GM12878 (cell line): Measurements from ENCODE around the gene SEPHS2. TPM values are rescaled to one million over a fixed set of nuclear protein-coding genes. Genes with fewer than 3 reads are reported as not detected.

ENCODE experiments used
- ATAC-seq: fragments of 200-7000 bp; cut with Tn5 transposase; 3 replicates; pipeline ENCODE4 v1.9.1; 2020; ENCODE audit warnings: mild to moderate bottlenecking, moderate library complexity
- BruUV-seq: library from RNA; stranded (reverse); fragments of 400-500 nt; replicated peaks from 2 replicates; lab custom pipeline; 2021; lab: Mats Ljungman, UMichigan
- CTCF ChIA-PET: fragments of 300-600 bp; sonication (Branson Sonifier 250); formaldehyde crosslinking; extraction: SDS; loops from one replicate; lab custom pipeline; 2021; ENCODE audit warnings: inconsistent platforms; lab: Yijun Ruan, JAX
- POLR2A ChIA-PET: fragments of 350-600 bp; formaldehyde crosslinking; extraction: SDS; loops from one replicate; lab custom pipeline; 2021; ENCODE audit warnings: inconsistent platforms; lab: Charles Lee
- RAD21 ChIA-PET: fragments of 300-600 bp; sonication (Branson Sonifier 250); formaldehyde crosslinking; loops from one replicate; lab custom pipeline; 2023; ENCODE audit warnings: antibody characterized with exemption; ENCODE audit not compliant: unreplicated experiment; lab: Charles Lee
- SMC1A ChIA-PET: fragments of 300-600 bp; sonication (Branson Sonifier 250); formaldehyde crosslinking; loops from one replicate; lab custom pipeline; 2023; ENCODE audit not compliant: unreplicated experiment, uncharacterized antibody; lab: Charles Lee
- DNase-seq: peaks from one replicate; pipeline ENCODE4 v3.0.0-alpha.2; 2011; ENCODE audit warnings: low read depth, low spot score
- FAIRE-seq: peaks from 3 replicates; lab custom pipeline; 2011; peaks lifted over from hg19 to GRCh38; lab: Jason Lieb, UNC
- H2AFZ ChIP-seq: 2 replicates; pipeline ENCODE4 v1.6.0; 2011; ENCODE audit warnings: low read depth, low read length, control low read depth; ENCODE audit not compliant: control insufficient read depth
- H3K27ac ChIP-seq: 2 replicates; pipeline ENCODE4 v1.5.1; 2011; ENCODE audit warnings: control low read depth; ENCODE audit not compliant: control insufficient read depth, insufficient read depth
- H3K27me3 ChIP-seq, 2 experiments: replicated peaks in 1 of 2; 2 replicates each; pipeline versions ENCODE4 v1.6.0 to v1.6.1; 2011; ENCODE audit warnings: low read length in 1 of 2; ENCODE audit not compliant: control insufficient read depth in 2 of 2, insufficient read depth in 2 of 2
- H3K36me3 ChIP-seq, 2 experiments: 2 replicates each; pipeline ENCODE4 v1.5.1; 2011; ENCODE audit warnings: low read length in 1 of 2; ENCODE audit not compliant: control insufficient read depth in 2 of 2, insufficient read depth in 2 of 2
- H3K4me1 ChIP-seq: 2 replicates; pipeline ENCODE4 v1.6.1; 2011; ENCODE audit warnings: mild to moderate bottlenecking, low read length, moderate library complexity, mixed read lengths; ENCODE audit not compliant: control insufficient read depth, insufficient read depth
- H3K4me2 ChIP-seq: 2 replicates; pipeline ENCODE4 v1.6.0; 2011; ENCODE audit warnings: control low read depth; ENCODE audit not compliant: control insufficient read depth, insufficient read depth
- H3K4me3 ChIP-seq: fragments of 200-600 bp; sonication (generic); 2 replicates; pipeline ENCODE4 v1.5.1; 2016
- H3K79me2 ChIP-seq: 2 replicates; pipeline ENCODE4 v1.6.0; 2011; ENCODE audit warnings: low read length; ENCODE audit not compliant: control insufficient read depth, insufficient read depth
- H3K9ac ChIP-seq: 2 replicates; pipeline ENCODE4 v1.8.0; 2011; ENCODE audit warnings: low read length, control low read depth, mixed read lengths; ENCODE audit not compliant: control insufficient read depth, insufficient read depth
- H3K9me3 ChIP-seq: replicated peaks from 3 replicates; pipeline ENCODE4 v1.5.1; 2011; ENCODE audit warnings: mild to moderate bottlenecking, low read length; ENCODE audit not compliant: control insufficient read depth, insufficient read depth
- H4K20me1 ChIP-seq: 2 replicates; pipeline ENCODE4 v1.6.0; 2011; ENCODE audit not compliant: control insufficient read depth, insufficient read depth
- EP300 ChIP-seq, 2 experiments: fragments of 150-350 bp in 1 of 2; IDR thresholded peaks; 2 replicates each; pipeline ENCODE4 v1.6.1; 2011 to 2012; ENCODE audit warnings: low read depth in 2 of 2, low read length in 2 of 2, borderline replicate concordance in 1 of 2, improper control_type of control experiment in 1 of 2, inconsistent platforms in 1 of 2; ENCODE audit not compliant: control insufficient read depth in 1 of 2
- NR2C1 ChIP-seq: fragments of 450-650 bp; IDR thresholded peaks from 2 replicates; pipeline ENCODE4 v1.6.1; 2017; ENCODE audit warnings: antibody characterized with exemption, mild to moderate bottlenecking, moderate library complexity
- YY1 ChIP-seq: IDR thresholded peaks from 2 replicates; pipeline ENCODE4 v1.6.1; 2011; ENCODE audit warnings: low read depth, mild to moderate bottlenecking, low read length
- ZNF384 ChIP-seq: IDR thresholded peaks from 2 replicates; pipeline ENCODE4 v1.6.1; 2012; ENCODE audit warnings: low read depth, mild to moderate bottlenecking, low read length, improper control_type of control experiment, borderline replicate concordance
- WGBS: methylation state at CpG from one replicate; pipeline ENCODE4 v1.1.6; 2016; ENCODE audit warnings: low lambda C conversion rate; ENCODE audit not compliant: insufficient replicate concordance, insufficient coverage; ENCODE audit errors: missing lambda C conversion rate; 5-methylcytosine and 5-hydroxymethylcytosine counted together
- in situ Hi-C: fragments of 300-500 bp; cut with MboI; formaldehyde crosslinking; loops from 9 replicates; pipeline ENCODE4 v1.14.3; 2018; ENCODE audit warnings: mixed read lengths
- intact Hi-C: fragments of 100-400 bp; cut with micrococcal nuclease; formaldehyde crosslinking; loops from one replicate; pipeline ENCODE4 v1.14.2; 2022; ENCODE audit not compliant: unreplicated experiment
- polyA plus RNA-seq, 11 experiments: library from polyadenylated mRNA; depleted of rRNA in 4 of 11; unstranded in 6 of 11; stranded (reverse) in 5 of 11; fragments of >200 nt; fragmentation: Nextera tagmentation in 4 of 11; fragmentation: Illumina TruSeq in 1 of 11; extraction: Ambion mirVana in 4 of 11; extraction: Trizol in 1 of 11; gene quantifications; 1 replicate in 1 of 11; 2 replicates in 10 of 11; pipeline versions ENCODE4 v1.2.1 to v1.2.3, GENCODE V29; 2011 to 2016; ENCODE audit warnings: inconsistent platforms in 2 of 11, missing spikeins in 2 of 11, low read depth in 1 of 11
- total RNA-seq, 4 experiments: library from RNA; depleted of rRNA in 3 of 4; stranded (reverse); fragments of >200 nt in 3 of 4; fragmentation: Illumina TruSeq in 1 of 4; extraction: Trizol in 1 of 4; gene quantifications; 2 replicates each; pipeline versions ENCODE4 v1.2.1 to v1.2.3, GENCODE V29; 2013 to 2021
- TF ChIP-seq, protein P1 (sequence below): IDR thresholded peaks from 2 replicates; pipeline ENCODE4 v1.6.1; 2011; ENCODE audit warnings: borderline replicate concordance, low read depth, mild to moderate bottlenecking, moderate library complexity, mixed read lengths, low read length; ENCODE audit not compliant: insufficient read depth; ENCODE audit errors: extremely low read length
- TF ChIP-seq, protein P2 (sequence below): fragments of 450-650 bp; IDR thresholded peaks from 2 replicates; pipeline ENCODE4 v1.6.1; 2016; ENCODE audit warnings: mild to moderate bottlenecking
- TF ChIP-seq, protein P3 (sequence below): fragments of 450-650 bp; IDR thresholded peaks from 2 replicates; pipeline ENCODE4 v1.6.1; 2018; ENCODE audit warnings: borderline replicate concordance, mild to moderate bottlenecking; ENCODE audit not compliant: partially characterized antibody
- TF ChIP-seq, protein P4 (sequence below), 3 experiments: IDR thresholded peaks in 2 of 3; conservative IDR thresholded peaks in 1 of 3; 2 replicates each; pipeline ENCODE4 v1.5.1; 2011; ENCODE audit warnings: low read depth in 3 of 3, low read length in 3 of 3, mild to moderate bottlenecking in 3 of 3, control low read depth in 2 of 3, moderate library complexity in 2 of 3, inconsistent platforms in 1 of 3, mixed read lengths in 1 of 3; ENCODE audit not compliant: control insufficient read depth in 2 of 3, insufficient read depth in 1 of 3; ENCODE audit errors: extremely low read depth in 1 of 3

Gene SEPHS2
- total and polyA plus RNA-seq, 10 of the 15 experiments (the other 5 are each of a cell fraction or from before 2014, with no cell fraction given): 21.6 to 99.8 (median 72.9) TPM

DNA sequence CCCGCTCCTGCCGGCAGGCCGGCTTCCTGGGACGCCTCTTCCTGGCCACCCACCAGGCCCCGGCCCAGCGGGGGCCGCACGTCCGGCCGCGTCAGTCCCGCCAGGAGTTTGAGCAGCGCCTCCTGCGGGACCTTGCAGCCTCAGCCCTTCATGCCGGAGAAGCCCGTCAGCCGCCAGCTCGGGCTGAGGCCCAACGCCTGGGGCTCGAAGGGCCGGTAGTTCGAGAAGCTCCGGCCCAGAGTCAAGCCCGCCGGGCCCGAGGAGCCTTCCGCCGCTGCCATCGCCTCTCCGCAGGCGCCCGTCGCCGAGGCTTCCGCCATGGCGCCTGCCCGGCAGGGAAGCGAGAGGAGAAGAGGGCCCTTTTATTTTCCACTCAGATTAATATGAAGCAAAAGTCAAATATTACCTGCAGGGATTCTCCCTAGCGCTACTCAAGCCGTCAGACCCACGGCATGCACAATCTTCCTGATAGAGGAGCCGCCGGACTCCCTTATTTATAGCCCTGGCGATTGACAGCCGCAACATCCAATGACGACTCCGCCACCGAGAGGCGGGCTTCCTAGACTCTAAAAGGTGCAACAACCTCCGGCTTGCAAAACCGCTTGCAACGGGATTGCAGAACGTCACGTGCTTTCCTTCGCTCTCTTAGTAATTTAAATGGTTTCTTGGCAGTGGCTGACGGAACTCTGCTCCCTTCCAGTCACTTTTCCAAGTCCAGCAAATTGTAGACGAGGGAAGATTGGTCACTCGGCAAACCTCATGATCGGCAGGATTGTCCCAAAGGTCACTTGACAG lies at the start of gene SEPHS2 (continued):
- TF ChIP-seq, protein P1, sequence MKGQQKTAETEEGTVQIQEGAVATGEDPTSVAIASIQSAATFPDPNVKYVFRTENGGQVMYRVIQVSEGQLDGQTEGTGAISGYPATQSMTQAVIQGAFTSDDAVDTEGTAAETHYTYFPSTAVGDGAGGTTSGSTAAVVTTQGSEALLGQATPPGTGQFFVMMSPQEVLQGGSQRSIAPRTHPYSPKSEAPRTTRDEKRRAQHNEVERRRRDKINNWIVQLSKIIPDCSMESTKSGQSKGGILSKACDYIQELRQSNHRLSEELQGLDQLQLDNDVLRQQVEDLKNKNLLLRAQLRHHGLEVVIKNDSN: peak; percentile 51
- TF ChIP-seq ZNF384: no peak

DNA sequence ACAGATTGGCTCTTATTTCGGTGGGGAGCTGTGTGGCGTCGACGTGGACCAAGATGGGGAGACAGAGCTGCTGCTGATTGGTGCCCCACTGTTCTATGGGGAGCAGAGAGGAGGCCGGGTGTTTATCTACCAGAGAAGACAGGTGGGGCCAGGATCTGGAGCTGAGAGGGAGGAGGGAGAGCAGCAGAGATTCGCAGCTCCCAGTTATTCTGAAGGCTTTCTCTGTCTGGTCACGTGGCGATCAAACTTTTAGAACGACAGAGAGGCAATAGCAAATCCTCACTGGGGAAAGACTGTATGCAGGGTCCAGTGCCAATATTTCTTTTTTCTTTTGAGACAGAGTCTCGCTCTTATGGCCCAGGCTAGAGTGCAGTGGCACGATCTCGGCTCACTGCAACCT lies 49.0 kb upstream of the SEPHS2 start:
- WGBS: 93% methylated on average over 12 of the region's 12 CpGs
- RAD21 ChIA-PET: no interaction called here
- no peak for FAIRE-seq
- no peak overlapping the region for H3K27ac ChIP-seq
- no TSS peak for BruUV-seq
- SMC1A ChIA-PET: interaction anchor here (0.6 to 1.6 kb wide), 2 partner anchors 38 to 65 kb away, joined by 3 to 5 read pairs; partner anchors contain the start of gene DCTPP1
- intact Hi-C loops (no loop called here), in situ Hi-C loops (no loop called here)
- H2AFZ ChIP-seq: no peak overlapping the region
- CTCF ChIA-PET: interaction anchor here (1.2 to 1.3 kb wide), 2 partner anchors 8 to 41 kb away, joined by 4 to 5 read pairs; no protein-coding TSS in a partner anchor
- H3K79me2 ChIP-seq: no peaks in the 10 kb centered on the region
- no peak overlapping the region for H3K4me3 ChIP-seq
- H3K9ac ChIP-seq: no peak overlapping the region
- H3K36me3 ChIP-seq: peaks cover 5 to 29% of the 10 kb centered on the region in 2 experiments
- no peaks in the 10 kb centered on the region for H3K4me1 ChIP-seq
- H3K9me3 ChIP-seq: no peaks in the 10 kb centered on the region
- no peaks in the 10 kb centered on the region for H4K20me1 ChIP-seq
- H3K4me2 ChIP-seq: no peak overlapping the region
- H3K27me3 ChIP-seq: no peaks in the 10 kb centered on the region
- no peak for ATAC-seq
- POLR2A ChIA-PET: interaction anchor here (1.0 to 1.7 kb wide), 2 partner anchors 12 to 19 kb away, joined by 3 read pairs; no protein-coding TSS in a partner anchor
- TF ChIP-seq, protein P2, sequence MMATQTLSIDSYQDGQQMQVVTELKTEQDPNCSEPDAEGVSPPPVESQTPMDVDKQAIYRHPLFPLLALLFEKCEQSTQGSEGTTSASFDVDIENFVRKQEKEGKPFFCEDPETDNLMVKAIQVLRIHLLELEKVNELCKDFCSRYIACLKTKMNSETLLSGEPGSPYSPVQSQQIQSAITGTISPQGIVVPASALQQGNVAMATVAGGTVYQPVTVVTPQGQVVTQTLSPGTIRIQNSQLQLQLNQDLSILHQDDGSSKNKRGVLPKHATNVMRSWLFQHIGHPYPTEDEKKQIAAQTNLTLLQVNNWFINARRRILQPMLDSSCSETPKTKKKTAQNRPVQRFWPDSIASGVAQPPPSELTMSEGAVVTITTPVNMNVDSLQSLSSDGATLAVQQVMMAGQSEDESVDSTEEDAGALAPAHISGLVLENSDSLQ: no peak
- TF ChIP-seq EP300 (IDR thresholded peaks at IDR 0.05; ENCODE audit: borderline replicate concordance in 1 of 2, control insufficient read depth in 1 of 2, low read depth in 2 of 2, low read length in 2 of 2) (no peak), YY1 (no peak), NR2C1 (no peak)
- TF ChIP-seq, protein P3, sequence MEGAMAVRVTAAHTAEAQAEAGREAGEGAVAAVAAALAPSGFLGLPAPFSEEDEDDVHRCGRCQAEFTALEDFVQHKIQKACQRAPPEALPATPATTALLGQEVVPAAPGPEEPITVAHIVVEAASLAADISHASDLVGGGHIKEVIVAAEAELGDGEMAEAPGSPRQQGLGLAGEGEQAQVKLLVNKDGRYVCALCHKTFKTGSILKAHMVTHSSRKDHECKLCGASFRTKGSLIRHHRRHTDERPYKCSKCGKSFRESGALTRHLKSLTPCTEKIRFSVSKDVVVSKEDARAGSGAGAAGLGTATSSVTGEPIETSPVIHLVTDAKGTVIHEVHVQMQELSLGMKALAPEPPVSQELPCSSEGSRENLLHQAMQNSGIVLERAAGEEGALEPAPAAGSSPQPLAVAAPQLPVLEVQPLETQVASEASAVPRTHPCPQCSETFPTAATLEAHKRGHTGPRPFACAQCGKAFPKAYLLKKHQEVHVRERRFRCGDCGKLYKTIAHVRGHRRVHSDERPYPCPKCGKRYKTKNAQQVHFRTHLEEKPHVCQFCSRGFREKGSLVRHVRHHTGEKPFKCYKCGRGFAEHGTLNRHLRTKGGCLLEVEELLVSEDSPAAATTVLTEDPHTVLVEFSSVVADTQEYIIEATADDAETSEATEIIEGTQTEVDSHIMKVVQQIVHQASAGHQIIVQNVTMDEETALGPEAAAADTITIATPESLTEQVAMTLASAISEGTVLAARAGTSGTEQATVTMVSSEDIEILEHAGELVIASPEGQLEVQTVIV: no peak
- TF ChIP-seq, protein P4, sequence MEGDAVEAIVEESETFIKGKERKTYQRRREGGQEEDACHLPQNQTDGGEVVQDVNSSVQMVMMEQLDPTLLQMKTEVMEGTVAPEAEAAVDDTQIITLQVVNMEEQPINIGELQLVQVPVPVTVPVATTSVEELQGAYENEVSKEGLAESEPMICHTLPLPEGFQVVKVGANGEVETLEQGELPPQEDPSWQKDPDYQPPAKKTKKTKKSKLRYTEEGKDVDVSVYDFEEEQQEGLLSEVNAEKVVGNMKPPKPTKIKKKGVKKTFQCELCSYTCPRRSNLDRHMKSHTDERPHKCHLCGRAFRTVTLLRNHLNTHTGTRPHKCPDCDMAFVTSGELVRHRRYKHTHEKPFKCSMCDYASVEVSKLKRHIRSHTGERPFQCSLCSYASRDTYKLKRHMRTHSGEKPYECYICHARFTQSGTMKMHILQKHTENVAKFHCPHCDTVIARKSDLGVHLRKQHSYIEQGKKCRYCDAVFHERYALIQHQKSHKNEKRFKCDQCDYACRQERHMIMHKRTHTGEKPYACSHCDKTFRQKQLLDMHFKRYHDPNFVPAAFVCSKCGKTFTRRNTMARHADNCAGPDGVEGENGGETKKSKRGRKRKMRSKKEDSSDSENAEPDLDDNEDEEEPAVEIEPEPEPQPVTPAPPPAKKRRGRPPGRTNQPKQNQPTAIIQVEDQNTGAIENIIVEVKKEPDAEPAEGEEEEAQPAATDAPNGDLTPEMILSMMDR (IDR thresholded peaks at IDR 0.05 in 2 of 3, conservative IDR thresholded peaks at IDR 0.05 in 1 of 3; ENCODE audit: control insufficient read depth in 2 of 3, extremely low read depth in 1 of 3, insufficient read depth in 1 of 3, low read depth in 3 of 3, low read length in 3 of 3): no peak
- DNase-seq: no peak
